ENCODE data around the gene TWNK.
A peak's percentile ranks its signal among the peaks of the same experiment; 100 is the strongest.

DNA sequence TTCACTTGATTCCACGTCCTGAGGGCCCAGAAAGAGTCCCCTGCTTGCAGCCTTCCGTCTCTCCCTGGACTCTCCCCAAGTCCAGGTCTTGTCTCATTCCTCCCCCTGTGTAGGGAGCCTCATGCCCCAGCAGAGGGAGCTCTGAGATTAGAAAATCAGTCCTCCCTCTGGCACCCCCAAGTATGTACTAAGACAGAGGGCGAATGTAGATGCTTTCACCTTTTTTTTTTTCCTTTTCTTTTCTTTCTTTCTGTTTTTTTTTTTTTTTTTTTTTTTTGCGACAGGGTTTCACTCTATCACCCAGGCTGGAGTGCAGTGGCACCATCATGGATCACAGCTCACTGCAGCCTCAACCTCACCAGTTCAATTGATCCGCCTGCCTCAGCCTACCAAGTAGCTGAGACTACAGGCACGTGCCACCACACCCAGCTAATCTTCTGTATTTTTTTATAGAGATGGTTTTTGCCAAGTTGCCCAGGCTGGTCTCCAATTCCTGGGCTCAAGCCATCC lies 54.0 kb downstream of the TWNK start:
- TF ChIP-seq CTCF (IDR thresholded peaks at IDR 0.05; ENCODE audit: low read length): peak; percentile 62
- no peak for TF ChIP-seq EZH2 (IDR thresholded peaks at IDR 0.05; ENCODE audit: borderline replicate concordance, low read length)

All from OCI-LY1 (cell line).